Posterior cingulate gyrus (tissue), 11 donors: ENCODE data around the gene MRPL23.

Source experiments
- DNase-seq, 10 donors: peaks; one replicate each; pipeline versions ENCODE4 v3.0.0 to v3.0.0-alpha.2; 2020 to 2021; ENCODE audit warnings: mixed read lengths in 3 of 10
- intact Hi-C: fragments of 100-400 bp; cut with DNase I; formaldehyde crosslinking; loops from one replicate; pipeline ENCODE4 v1.15.1; 2023

Gene MRPL23

DNA sequence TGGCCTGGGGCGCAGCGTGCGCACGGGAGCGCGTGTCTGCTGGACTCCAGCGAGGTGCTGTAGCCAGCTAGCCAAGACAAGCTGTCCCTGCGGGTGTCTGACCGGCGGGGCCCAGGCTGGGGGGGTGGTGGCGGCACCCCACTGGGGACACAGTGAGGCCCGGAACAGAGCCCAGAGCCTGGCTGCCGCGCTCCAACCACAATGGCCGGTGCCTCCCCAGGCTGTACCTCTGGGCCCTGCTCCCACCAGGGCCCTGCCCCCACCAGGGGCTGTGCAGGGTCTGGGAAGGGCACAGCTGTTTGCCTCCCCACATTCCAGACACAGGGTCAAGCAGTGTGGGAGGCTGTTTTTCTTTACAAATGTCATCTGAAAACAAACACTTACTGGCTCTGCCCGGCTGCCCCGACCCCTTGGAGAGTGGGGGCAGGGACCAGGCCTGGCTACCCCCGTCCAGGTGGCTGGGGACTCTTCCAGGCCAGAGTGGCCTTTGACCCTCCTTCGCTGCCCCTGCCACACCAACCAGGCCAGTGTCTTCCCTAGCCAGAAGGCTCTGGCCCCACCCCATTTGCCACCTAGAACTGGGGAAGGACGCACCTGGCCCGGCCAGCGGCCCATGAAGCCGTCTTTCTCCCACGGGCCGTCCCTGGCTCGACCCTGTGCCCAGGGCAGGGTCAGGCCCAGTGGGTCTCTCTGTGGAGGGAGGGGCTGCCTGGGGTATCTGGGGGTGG lies 35.9 kb downstream of the MRPL23 start:
- intact Hi-C loops = no loop called here

DNA sequence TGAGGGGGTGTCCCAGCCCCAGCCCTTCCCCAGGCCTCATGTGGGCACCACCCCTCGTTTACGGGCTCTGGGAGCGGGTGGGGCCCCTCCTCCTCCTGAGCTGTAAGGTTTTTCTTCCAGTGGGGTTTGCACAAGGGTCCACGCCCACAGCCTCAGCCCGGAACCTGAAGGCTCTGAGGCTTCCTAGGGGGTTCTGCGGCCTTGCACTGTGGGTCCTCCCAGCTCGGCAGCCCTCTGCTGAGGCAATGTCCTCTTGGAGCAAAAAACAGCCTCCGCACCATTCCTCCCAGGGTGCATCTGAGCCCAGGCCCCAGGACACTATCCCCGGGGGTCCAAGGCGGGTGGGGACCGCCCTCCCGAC lies 36.4 kb downstream of the MRPL23 start:
- intact Hi-C loops = no loop called here
- peak in 3 of 10 donors; percentile 12 to 57 (median 22) for DNase-seq

More for the DNA sequence above, 35.9 kb downstream of the MRPL23 start:
- no peak for DNase-seq

DNA sequence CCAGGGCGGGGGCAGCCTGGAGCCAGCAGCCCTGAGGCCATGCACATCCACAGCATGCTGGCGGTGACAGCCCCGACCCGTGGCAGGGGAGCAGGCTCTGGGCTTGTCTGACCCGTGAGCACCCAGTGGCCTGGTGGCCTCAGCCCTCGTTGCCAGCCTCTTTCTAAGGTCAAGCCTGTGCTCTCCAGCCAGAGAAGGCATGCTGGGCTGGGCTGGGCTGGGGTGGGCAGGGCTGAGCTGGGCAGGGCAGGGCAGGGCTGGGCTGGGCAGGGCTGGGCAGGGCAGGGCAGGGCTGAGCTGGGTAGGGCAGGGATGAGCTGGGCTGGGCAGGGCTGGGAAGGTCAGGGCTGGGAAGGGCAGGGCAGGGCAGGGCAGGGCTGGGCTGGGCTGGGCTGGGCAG lies 39.9 kb downstream of the MRPL23 start:
- intact Hi-C loops = no loop called here
- no peak for DNase-seq

DNA sequence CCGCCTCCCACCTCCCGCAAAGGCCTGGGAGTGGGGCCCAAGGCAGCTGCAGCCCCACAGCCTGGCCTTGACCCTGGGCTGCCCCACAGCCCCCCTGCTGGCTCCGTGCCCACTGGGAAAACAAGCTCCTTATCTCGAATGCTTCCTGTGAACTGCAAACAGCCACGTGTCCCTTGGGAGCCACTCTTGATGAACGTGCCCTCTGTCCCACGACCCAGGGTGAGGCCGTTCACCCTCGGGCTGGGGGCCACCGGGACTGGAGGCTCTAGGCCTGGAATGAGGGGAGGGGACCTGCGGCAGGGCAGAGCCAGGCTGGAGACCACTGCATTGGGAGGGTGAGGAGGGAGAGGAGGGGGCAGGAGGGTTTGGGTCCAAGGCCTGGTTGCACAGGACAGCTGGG lies 41.0 kb downstream of the MRPL23 start:
- intact Hi-C loops = no loop called here

DNA sequence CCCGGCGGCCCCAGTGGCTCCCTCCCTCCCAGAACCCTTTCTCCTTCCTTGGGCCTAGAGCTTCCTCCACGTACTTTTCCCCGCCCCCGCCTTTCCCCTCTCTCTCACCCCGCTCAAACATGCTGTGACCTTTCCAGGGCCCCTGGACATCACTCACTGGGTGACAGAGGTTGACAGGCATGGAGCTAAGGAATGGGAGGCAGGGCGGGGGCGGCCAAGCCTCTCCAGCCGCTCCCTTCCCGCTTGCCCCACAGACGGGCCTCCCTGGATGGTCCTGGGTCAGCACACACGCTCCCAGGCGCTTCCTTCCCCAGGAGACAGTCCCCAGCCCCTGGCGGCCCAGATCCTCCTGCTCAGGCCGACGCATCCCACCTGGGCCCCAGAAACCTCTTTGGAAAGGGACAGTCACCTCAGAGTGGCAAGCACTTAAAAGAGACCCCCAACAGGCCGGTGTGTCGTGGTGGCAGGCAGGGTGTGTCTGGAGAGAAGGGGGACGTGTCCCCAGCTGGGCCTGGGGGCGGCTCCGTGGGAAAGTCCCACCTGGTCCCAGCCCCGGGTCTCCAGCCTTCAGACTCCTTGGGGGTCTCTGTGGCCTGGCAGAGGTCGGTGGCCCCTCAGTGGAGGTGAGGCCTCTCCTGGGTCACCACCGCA lies 41.7 kb downstream of the MRPL23 start:
- intact Hi-C loops = no loop called here
- peak in 1 of 10 donors; percentile 6 for DNase-seq

More for the DNA sequence above, 41.0 kb downstream of the MRPL23 start:
- DNase-seq = no peak

DNA sequence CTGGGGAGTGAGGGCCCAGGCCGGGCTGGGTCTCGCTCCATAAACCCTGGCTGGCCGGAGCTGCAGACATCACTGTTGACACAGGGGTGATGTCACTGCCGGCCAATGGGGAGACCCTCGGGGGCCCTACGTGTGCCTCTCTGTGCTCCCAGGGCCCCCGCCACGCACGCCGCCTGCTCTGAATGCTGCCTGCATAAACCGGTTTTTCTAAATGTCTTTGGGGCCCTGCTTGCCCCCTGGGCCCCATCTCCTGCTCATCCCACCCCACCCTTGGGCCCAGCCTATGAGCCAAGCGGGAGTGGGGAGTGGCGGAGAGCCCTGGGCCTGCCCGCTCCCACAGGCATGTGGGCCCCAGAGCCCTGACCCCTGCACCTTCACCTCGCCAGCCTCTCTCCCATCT lies 42.8 kb downstream of the MRPL23 start:
- no peak for DNase-seq
- intact Hi-C loops = no loop called here

DNA sequence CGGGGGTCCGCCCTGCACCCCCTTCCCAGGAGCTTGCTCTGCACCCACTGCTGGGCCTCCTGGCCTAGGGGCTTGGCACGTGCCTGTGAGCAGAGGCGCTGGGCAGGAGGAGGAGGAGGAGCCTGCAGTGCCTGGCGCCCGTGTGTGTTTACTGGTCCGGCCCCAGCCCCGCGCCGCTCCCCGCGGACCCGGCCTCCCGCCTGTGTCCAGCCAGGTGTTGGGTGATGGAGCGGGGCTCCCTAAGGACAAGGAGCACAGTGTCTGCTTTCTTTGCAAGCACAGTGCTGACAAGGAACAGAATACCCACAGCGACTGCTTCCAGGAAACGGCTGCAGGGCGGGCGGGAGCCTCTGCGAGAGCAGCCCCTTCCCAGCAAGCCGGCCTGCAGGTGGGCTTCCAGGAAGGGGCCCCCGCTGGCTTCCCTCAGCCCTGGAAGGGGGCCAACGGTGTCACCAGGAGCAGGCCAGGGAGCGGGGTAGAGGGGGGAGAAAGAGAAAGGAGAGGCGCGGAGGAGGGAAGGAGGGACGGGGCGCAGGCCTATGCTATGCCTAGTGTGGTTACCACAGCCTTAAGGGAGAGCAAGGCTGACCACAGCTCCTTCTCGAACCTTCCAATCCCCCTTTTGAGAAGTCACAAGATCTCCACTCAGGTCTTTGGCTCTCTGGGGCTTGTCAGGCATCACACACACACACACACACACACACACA lies 43.9 kb downstream of the MRPL23 start:
- intact Hi-C loops = no loop called here
- DNase-seq = no peak

DNA sequence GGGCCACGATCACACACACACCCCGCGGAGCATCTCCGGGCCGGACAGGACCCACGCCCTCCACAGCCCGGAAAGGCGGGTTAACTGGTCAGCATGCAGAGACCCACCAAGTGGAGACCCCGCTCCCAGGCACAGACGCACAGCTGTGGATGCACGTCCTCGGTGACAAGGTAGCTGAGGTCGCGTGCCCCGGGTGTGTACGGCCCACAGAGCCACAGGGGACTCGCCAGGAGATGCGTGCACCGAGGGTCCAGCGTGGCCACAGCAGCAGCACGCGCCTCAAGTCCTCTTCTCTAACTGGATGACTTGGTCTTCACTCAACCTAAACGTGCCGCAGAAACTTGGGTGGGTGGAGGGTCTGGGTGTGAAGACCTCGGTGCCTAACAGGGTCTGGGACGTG lies 45.0 kb downstream of the MRPL23 start:
- intact Hi-C loops = no loop called here
- DNase-seq = peak in 3 of 10 donors; percentile 41 to 69 (median 43)

DNA sequence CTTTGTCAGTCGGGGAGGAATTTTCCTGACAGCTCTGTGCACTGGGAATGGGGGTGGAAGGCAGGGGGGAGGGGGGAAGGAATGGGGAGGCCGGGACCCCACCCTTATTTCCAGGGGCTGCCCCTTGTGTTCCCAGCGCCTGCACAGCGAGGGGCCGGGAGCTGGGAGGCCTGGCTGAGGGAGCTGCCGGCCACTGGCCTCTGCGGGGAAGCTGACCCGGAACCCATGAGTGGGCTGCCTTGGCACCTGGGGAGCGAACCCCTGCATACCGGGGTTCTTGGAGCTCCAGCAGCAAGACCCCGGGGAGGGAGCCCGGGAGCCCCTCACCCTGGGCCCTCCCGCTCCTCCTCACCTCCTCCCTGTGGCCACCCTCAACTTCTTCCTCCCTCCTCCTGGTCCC lies 47.0 kb downstream of the MRPL23 start:
- peak in 1 of 10 donors; percentile 12 for DNase-seq
- intact Hi-C loops = no loop called here

DNA sequence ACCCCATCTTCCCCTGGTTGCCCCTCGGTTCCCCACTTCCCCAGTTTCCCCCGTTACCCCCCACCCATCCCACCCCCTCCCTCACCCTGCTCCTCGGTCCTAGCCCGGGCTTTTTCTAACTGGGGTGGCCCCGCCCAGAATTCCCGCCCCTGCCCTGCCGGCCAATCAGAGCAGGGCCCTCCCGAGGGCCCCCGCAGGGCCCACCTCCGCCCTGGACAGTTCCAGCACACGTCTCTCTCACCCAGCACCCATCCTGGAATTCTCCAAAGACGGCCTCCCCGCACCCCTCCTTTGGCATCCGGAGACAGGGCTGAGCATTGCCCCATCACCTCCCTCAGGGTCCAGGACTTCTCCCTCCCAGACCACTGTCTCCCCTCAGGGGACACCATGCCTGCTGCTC lies 50.6 kb downstream of the MRPL23 start, which contains the start of gene H19:
TSS of gene H19 (minus strand) at position 88 of the 400 bp plus-strand sequence.
- no peak for DNase-seq
- intact Hi-C loops = no loop called here

DNA sequence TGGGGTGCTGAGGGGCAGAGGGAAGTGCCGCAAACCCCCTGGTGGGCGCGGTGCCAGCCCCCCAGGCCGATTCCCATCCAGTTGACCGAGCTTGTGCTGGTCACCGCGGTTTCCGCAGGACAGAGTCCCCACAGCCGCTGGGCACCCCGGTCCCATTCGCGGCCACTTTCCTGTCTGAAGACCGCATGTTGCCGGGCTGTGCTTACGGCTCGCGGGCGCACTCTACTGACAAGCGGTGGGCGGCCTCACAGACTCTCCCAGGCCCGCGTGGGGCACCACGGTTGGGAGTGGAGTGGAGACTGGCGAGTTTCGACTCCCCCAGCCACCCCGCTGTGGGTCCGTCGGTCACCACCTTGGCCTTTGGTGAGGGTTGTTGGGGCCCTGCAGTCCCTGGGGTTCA lies 51.2 kb downstream of the MRPL23 start:
- no peak for DNase-seq
- intact Hi-C loops = no loop called here

DNA sequence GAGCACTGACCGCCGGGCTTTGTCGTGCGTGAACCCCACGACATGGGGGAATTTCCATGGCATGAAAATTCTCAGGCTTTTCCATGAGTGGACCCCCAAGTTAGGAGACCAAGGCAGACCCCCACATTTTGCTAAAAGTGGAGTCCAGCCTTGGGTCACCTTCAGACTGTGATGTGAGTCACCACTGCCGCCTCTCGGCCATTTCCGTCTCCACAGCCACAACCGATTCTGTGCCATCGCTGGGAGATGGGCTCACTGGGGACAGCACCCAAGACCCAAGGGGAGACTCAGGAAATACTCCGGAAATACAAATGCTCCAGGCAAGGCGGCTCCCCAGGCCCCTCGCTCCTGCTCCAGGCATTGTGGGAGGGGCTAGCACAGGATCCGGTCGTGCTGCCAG lies 51.7 kb downstream of the MRPL23 start:
- intact Hi-C loops = no loop called here
- no peak for DNase-seq

DNA sequence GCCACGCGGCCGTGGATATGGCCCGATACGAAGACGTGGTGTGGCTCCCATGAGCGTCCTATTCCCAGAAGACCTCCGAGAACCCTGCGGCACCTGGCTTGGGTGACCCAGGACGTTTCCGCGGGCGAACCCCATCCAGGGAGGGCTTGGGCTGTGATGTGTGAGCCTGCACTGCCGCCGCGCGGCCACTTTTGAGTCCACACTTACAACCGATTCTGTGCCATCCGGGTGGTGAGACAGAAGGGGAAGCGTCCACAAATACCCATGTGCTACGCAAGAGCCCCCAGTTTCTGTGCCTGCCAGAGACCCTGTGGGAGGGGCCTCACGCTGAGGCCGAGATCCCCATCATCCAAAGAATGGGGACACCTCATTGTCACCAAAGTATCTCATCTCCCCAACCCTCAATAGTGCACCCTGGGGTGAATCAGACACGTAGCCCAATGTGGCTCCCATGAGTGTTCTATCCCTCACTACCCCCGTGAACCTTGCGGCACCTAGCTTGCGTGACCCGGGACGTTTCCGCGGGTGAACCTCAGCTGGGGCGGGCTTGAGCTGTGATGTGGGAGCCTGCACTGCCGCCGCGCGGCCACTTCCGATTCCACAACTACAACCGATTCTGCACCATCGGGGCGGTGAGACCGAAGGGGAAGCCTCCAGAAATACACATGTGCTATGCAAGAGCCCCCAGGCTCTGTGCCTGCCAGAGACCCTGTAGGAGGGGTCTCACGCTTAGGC lies 55.1 kb downstream of the MRPL23 start:
- intact Hi-C loops = no loop called here
- DNase-seq = no peak

DNA sequence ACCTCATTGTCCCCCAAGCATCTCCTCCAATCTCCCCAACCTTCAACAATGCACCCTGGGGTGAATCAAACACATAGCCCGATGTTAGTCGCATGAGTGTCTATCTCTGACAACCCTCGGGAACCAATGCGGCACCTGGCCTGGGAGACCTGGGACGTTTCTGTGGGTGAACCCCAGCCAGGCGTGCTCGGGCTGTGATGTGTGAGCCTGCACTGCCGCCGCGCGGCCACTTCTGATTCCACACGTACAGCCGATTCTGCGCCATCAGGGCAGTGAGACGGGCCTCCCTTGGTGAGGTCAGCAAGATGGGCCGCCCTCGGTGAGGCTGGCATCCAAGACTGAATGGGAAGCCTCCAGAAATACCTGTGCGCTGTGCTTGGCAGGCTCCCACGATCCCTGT lies 55.7 kb downstream of the MRPL23 start:
- no peak for DNase-seq
- intact Hi-C loops = no loop called here

DNA sequence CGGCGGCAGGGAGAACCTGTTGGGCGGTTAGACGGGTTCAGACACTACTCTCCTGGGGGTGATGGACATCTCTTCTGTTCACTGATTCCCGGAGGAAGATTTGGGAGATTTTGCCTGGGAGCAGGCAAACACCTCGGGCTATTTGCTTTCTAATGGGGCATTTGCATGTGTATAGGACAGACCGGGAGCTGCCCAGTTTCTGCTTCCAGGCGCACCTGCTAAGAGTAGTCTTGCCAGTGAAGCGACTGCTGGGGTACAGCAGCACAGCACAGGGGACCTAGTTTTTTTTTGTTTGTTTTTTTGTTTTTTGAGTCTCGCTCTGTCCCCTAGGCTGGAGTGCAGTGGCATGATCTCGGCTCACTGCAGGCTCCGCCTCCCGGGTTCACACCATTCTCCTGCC lies 57.3 kb downstream of the MRPL23 start:
- DNase-seq = no peak
- intact Hi-C loops = no loop called here
